Ectodermal cell (in vitro differentiated cells): Measurements from ENCODE around the gene FRMD6.

Experiments used
- H3K27ac ChIP-seq: 2 replicates; pipeline ENCODE4 v1.7.0; 2013; ENCODE audit warnings: mild to moderate bottlenecking, low read depth, low read length; ENCODE audit not compliant: insufficient read depth, poor library complexity, severe bottlenecking
- H3K27me3 ChIP-seq: 2 replicates; pipeline ENCODE4 v1.7.0; 2013; ENCODE audit warnings: mild to moderate bottlenecking, low read length; ENCODE audit not compliant: insufficient read depth, control insufficient read depth, poor library complexity, severe bottlenecking
- H3K36me3 ChIP-seq: one replicate; pipeline ENCODE4 v1.7.0; 2013; ENCODE audit warnings: low read length; ENCODE audit not compliant: control insufficient read depth, insufficient read depth
- H3K4me1 ChIP-seq: one replicate; pipeline ENCODE4 v1.7.0; 2013; ENCODE audit warnings: low read length; ENCODE audit not compliant: control insufficient read depth, insufficient read depth
- H3K4me3 ChIP-seq: 2 replicates; pipeline ENCODE4 v1.7.0; 2013; ENCODE audit warnings: low read depth, low read length, control low read depth; ENCODE audit not compliant: insufficient read depth
- H3K9me3 ChIP-seq: 2 replicates; pipeline ENCODE4 v1.7.0; 2013; ENCODE audit warnings: mild to moderate bottlenecking, low read length, moderate library complexity; ENCODE audit not compliant: control insufficient read depth
- WGBS, 2 experiments: methylation state at CpG; one replicate each; pipeline ENCODE4 v1.1.7; 2013; ENCODE audit warnings: missing lambda C conversion rate in 2 of 2; 5-methylcytosine and 5-hydroxymethylcytosine counted together

The FRMD6 gene

DNA sequence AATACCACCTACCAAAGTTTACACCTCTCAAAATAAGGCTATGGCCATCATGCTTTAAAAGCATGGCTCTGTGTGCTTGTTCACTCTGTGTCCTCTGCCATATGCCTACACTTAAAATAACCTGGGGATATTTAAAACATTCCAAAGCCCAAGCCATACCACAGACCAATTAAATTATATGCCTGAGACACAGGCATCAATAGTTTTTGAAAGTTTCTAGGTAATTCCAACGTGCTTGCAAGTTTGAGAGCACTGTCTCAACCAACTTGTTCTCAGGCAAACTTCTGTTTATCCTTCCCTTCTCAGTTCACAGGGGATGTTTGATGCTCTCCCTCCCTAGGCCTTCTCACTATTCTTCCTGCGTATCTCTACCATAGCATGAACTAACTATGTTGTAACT is 3.4 kb upstream of the FRMD6 start:
- Histone ChIP-seq H3K27me3 (no peaks in the 10 kb centered on the region), H3K27ac (no peak overlapping the region), H3K4me1 (no peaks in the 10 kb centered on the region), H3K36me3 (no peaks in the 10 kb centered on the region), H3K4me3 (no peak overlapping the region), H3K9me3 (no peaks in the 10 kb centered on the region)
- 85 to 88% methylated on average over 2 of the region's 2 CpGs for WGBS, 2 experiments

- Histone ChIP-seq H3K27me3 (no peaks in the 10 kb centered on the region), H3K4me3 (peak overlapping the region; percentile 73), H3K9me3 (no peaks in the 10 kb centered on the region), H3K27ac (peak overlapping the region; percentile 96), H3K4me1 (peaks cover 8% of the 10 kb centered on the region), H3K36me3 (no peaks in the 10 kb centered on the region)
- 0 to 1% methylated on average over 30 of the region's 30 CpGs for WGBS, 2 experiments
These were observed 858 bp upstream of the FRMD6 start for GRCh38 chr14:51650716-51651387.

GRCh38 chr14:51652168-51653078 is 713 bp downstream of the FRMD6 start:
- Histone ChIP-seq H3K36me3 (no peaks in the 10 kb centered on the region), H3K9me3 (no peaks in the 10 kb centered on the region), H3K4me3 (peak overlapping the region; percentile 69), H3K27me3 (no peaks in the 10 kb centered on the region), H3K27ac (peak overlapping the region; percentile 47), H3K4me1 (peaks cover 8% of the 10 kb centered on the region)
- 0 to 1% methylated on average over 75 of the region's 75 CpGs for WGBS, 2 experiments

DNA sequence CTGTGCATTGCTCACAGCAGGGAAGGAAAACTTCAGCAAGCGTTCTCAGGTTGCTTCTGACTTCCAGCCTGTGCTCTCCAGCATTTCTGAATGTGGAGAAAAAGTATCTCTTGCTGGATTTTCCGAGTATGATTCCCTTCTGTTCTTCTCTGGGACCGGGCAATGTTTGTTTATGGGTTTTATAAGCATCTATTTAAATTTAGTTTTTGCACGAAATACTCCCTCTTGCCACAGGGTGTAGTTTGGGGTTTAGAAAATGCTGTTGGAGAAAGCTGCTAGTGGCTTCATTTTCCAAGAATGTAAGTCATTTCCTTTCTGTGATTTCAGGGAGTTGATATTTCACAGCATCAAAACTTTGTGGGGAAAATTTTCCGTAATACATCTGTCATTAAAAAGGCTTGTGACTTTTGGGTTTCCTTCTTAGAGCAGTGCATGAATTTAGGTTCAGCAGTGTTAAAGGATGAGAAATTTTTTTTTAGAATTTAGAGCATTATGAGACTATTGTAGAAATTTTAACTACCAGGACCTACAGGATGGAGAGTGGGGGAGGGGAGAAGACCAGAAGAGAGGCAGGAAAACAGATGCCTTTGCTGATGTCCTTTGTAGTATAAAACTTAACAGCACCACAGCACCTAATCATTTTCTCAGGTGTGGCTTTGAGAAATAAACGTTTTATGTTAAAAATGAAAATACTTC is 1.5 kb downstream of the FRMD6 start:
- no peaks in the 10 kb centered on the region for H3K36me3 ChIP-seq
- H3K27me3 ChIP-seq: no peaks in the 10 kb centered on the region
- 3 to 10% methylated on average over 4 to 6 of the region's 6 CpGs for WGBS, 2 experiments
- no peaks in the 10 kb centered on the region for H3K9me3 ChIP-seq
- peaks cover 8% of the 10 kb centered on the region for H3K4me1 ChIP-seq
- H3K27ac ChIP-seq: peak overlapping the region; percentile 9
- H3K4me3 ChIP-seq: peak overlapping the region; percentile 69

DNA sequence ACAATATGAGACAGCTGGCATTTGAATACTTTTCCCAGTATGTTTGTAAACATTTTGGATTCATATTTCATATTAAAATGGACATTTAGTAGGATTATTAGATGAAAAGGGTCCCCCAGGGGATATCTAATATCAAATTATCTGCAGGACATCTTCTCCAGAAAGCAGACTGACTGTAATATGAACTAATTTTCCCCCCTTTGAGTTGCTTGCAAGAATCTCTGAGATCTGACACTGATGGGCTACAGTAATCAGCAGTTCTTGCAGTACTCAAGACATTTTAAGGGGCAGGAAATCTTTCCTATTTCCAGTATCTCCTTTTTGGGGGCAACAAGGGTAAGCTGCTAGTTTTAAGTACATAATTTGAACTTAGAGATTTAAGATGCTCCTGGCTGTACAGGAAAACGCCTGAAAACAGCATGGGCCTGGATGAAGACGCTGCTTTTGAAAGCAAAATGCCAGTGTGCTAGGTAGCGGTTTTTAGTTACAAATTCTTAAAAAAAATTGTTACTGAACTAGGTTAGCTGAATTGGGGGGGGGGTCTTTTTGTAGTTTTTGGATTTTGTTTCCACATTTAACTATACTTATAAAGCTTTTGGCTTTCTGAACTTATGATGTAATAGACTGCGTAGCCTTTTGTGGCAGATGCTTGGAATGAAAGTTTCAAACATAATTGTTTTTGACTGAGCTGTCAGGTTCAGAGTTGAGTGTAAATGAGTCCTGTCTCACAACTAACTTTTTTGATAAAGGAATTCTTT is 2.2 kb downstream of the FRMD6 start:
- peak overlapping the region; percentile 69 for H3K4me3 ChIP-seq
- H3K36me3 ChIP-seq: no peaks in the 10 kb centered on the region
- H3K27me3 ChIP-seq: no peaks in the 10 kb centered on the region
- H3K4me1 ChIP-seq: peaks cover 8% of the 10 kb centered on the region
- 73 to 81% methylated on average over 3 to 4 of the region's 4 CpGs for WGBS, 2 experiments
- H3K27ac ChIP-seq: no peak overlapping the region
- H3K9me3 ChIP-seq: no peaks in the 10 kb centered on the region

GRCh38 chr14:51654533-51654845 is 2.8 kb downstream of the FRMD6 start:
- Histone ChIP-seq H3K27ac (no peak overlapping the region), H3K4me3 (no peak overlapping the region), H3K27me3 (no peaks in the 10 kb centered on the region), H3K36me3 (no peaks in the 10 kb centered on the region), H3K4me1 (peaks cover 8% of the 10 kb centered on the region), H3K9me3 (no peaks in the 10 kb centered on the region)
- 100% methylated on average over 1 of the region's 1 CpG; no CpG with 5 or more reads in 1 of the 2 experiments for WGBS, 2 experiments

DNA sequence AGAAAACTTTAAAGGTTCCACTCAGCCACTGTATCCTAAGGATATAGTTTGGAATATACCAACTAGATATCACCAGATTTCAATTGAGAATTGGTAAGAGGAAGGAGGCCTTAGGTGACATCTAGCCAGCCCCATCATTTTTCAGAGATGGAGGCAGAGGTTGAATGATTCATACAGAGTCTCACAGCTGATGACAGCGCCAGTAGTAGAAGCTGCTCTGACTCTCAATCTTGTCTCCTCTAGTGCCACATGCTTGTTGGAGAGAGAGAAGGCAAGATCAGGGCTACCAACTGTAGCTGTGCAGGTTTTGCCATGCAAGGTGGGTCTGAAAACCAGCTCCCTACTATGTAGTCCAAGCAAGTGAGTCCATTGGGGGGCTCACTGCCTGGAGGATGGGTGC is 6.1 kb downstream of the FRMD6 start:
- Histone ChIP-seq H3K9me3 (no peaks in the 10 kb centered on the region), H3K4me3 (no peak overlapping the region), H3K36me3 (no peaks in the 10 kb centered on the region), H3K4me1 (peaks cover 8% of the 10 kb centered on the region), H3K27me3 (no peaks in the 10 kb centered on the region), H3K27ac (no peak overlapping the region)
- WGBS, 2 experiments: 90 to 100% methylated on average over 1 of the region's 1 CpG

DNA sequence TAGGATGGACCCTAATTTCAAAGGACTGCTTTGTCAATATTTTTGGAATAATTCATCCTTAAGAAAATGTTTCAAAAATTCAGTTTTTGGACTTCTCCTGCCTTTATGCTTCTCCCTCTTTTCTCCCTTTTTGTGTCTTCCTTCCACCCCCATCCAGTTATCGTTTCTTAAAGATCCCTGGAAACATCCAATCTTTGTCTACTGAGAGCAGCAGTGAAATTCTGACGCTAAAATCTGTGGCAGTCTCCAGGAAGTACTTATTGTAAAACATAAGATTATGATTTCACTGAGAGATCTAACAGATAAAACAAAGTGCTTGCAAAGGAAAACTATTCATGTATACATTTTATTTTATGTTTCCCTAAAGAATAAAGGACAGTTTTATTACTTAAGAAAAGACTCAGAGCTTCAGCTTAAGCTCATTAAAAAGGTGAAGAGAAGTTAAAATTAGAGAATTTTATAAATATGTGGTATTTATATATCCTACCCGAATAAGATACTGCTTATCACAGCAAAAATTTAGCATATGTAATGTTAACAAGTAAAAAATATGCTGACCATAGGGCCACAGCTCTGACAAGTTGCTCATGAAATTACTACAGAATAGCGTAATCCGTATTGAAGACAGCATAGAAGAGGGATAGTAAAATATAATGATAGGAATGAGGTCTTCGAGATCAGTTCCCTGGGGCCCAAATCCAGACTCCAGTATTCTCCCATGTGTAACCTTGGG is 6.9 kb downstream of the FRMD6 start:
- Histone ChIP-seq H3K27me3 (no peaks in the 10 kb centered on the region), H3K4me3 (no peak overlapping the region), H3K36me3 (no peaks in the 10 kb centered on the region), H3K4me1 (peaks cover 8% of the 10 kb centered on the region), H3K27ac (no peak overlapping the region), H3K9me3 (no peaks in the 10 kb centered on the region)
- WGBS, 2 experiments: 92 to 96% methylated on average over 3 to 5 of the region's 6 CpGs

GRCh38 chr14:51660741-51661140 is 9.0 kb downstream of the FRMD6 start:
- no peaks in the 10 kb centered on the region for H3K27me3 ChIP-seq
- H3K27ac ChIP-seq: no peak overlapping the region
- no peaks in the 10 kb centered on the region for H3K36me3 ChIP-seq
- no peaks in the 10 kb centered on the region for H3K4me1 ChIP-seq
- H3K4me3 ChIP-seq: no peak overlapping the region
- no peaks in the 10 kb centered on the region for H3K9me3 ChIP-seq
- WGBS, 2 experiments: 89 to 92% methylated on average over 2 of the region's 2 CpGs
